Activated CD4-positive, alpha-beta T cell treated with anti-CD3 and anti-CD28 coated beads, Interleukin-2, Interleukin-4, amounts not matched to agents 100 ng/mL and 50 ng/mL, durations not matched to agents 16 hours and 8 hours (primary cell): ENCODE results near the gene KLHDC4.
"Not testable (repeated sequence)": the region's sequence is repeated elsewhere in the genome, so short reads cannot be mapped to it uniquely, and the experiment has no call there.

Experiments used
- DNase-seq: peaks from one replicate; pipeline ENCODE4 v3.0.0-alpha.2; 2020; ENCODE audit warnings: low spot score

Gene KLHDC4

GRCh38 chr16:87720446-87720845 is 45.3 kb downstream of the KLHDC4 start:
- no peak for DNase-seq

DNA sequence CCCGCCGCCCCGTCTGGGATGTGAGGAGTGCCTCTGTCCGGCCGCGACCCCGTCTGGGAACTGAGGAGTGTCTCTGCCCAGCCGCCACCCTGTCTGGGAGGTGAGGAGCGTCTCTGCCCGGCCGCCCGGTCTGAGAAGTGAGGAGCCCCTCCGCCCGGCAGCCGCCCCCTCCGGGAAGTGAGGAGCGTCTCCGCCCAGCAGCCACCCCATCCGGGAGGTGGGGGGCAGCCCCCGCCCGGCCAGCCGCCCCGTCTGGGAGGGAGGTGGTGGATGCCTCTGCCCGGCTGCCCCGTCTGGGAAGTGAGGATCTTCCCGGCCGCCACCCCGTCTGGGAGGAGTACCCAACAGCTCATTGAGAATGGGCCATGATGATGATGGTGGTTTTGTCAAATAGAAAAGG is 47.0 kb downstream of the KLHDC4 start:
- DNase-seq = not testable (repeated sequence)

GRCh38 chr16:87715658-87716057 is 50.1 kb downstream of the KLHDC4 start:
- DNase-seq = no peak

DNA sequence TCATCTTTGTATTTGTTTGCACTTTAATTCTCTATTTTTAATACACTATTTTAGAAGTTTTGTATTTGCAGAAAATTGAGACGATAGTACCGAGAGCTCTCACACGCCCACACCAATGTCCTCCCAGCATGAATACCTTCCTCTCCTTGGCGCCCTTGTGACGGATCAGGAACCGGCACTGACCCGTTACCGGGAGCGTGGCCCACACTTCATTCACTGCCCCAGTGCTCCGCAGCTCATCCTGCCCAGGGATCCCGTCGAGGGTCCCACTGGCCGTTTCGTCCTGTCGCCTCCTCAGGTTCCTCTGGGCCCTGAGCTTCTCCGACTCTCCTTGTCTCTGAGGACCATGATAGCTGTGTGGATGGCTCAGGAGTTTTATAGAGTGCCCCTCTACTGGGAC is 50.6 kb downstream of the KLHDC4 start:
- DNase-seq = no peak

DNA sequence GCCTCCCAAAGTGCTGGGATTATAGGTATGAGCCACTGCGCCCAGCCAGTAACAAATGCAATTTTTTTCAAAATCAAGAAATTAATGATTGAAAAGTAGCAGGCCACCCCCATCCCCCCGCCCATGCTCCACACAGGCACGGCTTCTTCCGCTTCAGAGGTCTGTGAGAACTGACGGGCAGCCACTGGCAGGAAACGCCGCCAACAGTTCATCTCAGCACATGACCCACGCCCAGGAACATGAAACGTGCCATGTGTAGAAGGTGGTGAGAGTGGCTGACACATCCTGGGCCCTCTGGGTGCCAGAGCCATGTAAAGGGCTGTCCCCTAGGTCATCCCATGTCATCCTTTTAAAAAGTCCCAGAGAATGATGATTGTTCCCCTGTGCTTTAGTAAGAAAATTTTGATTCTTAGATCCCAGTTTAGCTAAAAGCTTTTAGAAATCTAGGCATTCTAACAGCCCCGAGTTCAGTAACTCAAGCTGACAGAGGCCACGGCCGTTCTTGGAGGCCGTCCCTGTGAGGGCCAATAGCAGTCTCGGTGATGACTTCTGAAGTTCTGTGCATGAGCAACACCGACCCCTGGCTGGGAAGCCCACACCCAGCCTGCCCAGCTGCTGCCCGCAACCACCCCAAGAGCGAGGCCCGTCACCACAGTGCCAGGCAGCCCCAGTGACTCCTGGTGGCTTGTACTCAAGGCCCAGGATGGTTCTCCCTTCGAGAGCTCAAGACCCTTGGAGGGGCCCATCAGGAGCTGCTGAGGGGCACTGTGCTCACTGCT is 52.1 kb downstream of the KLHDC4 start:
- DNase-seq = peak; percentile 80

GRCh38 chr16:87712184-87712762 is 53.5 kb downstream of the KLHDC4 start:
- DNase-seq = no peak

GRCh38 chr16:87710887-87711286 is 54.9 kb downstream of the KLHDC4 start:
- no peak for DNase-seq

- no peak for DNase-seq
These were observed 56.1 kb downstream of the KLHDC4 start for GRCh38 chr16:87709677-87710076.

DNA sequence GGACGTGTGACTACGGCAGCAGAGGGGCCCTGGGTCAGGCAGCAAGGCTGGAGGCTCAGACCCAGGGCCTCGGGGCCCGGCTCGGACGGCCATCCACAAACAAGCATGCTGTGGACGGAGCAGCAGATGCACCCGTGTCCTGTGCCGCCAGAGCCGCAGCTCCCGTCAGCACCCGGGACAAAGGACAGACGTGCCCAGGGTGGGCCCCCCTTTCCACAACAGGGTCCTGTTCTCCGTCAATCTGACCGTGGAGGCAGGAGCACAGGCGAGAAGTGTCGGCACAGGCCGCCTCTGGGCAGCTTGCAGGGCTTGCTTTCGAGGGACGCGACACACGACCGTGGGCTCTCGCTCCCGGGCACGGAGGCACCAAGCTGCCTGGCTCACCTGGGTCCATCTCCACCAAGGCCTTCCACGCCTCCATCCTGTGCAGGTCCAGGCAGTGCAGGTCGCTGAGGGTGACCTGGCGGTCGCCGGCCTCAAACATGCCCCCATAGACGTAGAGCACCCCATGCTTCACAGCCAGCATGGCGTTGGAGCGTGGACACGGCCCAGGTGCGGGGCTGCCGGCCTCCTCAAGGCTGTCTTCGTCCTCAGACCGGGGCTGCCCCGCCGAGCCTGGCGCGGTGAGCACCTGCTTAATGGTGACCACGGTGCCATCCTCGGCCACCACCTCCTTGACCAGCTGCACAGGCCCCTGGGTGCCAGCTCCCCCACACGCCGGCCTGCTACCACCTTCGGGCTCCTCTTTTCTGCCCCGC is 56.7 kb downstream of the KLHDC4 start:
- no peak for DNase-seq

DNA sequence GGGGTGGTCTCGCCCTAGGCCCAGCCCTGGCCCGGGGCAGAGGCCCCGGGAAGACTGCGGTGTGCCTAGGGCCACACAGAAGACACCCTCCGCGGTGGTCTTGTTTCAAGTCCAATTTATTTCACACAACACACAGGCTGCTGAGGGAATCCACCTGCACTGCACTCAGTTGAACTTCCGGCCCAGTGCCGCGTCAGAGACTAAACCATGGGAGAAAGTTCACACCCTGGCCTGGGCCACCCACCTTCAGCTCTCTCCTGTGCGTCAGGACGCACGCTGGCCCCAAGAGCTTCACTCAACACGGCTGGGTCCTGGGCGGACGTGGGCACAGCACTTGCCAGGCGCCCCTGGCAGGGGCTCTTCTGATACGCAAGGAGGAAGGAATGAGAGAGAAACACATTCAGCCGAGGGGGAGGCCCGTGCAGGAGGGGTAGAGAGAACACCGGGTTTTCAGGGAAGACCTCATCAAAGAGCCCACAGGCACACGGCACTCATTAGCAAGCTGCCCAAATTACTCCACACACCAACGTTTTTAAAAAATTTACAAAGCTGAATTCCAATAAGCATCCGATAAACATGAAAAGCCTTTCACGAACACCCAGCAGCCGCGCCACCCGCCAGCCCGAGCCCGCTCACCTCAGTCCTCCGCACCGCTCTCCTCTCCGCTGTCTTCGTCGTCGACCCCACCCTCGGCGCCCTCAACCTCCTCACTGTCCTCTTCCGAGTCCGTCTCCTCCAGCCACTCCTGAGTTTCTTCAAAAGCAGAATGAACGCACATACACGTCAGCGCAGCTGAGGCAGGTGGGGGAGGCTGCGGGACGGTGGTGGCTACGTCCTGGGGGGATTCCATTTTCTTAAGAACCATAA is 57.8 kb downstream of the KLHDC4 start:
- no peak for DNase-seq

GRCh38 chr16:87707097-87707496 is 58.7 kb downstream of the KLHDC4 start:
- no peak for DNase-seq

DNA sequence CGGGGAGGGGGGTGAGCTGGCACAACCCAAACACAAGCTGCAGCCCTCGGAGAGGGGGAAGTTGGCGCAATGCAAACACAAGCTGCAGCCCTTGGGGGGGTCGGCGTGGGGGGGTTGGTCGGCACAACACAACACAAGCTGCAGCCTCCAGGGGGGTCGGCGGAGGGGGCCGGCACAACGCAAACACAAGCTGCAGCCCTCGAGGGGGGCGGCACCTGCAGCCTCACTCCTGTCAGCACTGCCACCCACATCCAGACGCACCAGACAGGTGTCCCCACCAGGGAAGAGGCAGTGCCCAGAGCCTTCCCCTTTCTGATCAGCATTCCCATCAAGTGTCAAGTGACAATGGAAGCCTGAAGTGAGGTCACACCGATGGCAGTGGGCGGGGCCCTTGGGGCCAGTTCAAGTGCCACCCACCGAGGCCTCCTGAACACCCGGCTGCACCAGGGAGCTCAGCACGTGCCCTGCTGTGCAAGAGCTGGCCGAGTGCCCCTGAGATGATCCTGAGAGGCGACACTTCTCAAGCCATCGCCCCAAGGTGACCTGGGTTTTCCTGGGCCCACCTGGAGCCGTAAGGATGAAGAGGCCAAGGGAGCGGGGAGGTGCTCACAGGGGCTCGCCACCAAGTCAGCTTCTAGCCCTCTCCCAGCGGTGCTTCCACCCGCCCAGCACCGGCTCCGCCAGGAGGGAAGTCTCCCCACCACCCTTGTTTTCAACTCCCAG is 59.3 kb downstream of the KLHDC4 start:
- DNase-seq = no peak

- DNase-seq = no peak
These were observed 60.0 kb downstream of the KLHDC4 start for GRCh38 chr16:87705771-87706277.

GRCh38 chr16:87704754-87705353 is 60.9 kb downstream of the KLHDC4 start:
- DNase-seq = no peak

DNA sequence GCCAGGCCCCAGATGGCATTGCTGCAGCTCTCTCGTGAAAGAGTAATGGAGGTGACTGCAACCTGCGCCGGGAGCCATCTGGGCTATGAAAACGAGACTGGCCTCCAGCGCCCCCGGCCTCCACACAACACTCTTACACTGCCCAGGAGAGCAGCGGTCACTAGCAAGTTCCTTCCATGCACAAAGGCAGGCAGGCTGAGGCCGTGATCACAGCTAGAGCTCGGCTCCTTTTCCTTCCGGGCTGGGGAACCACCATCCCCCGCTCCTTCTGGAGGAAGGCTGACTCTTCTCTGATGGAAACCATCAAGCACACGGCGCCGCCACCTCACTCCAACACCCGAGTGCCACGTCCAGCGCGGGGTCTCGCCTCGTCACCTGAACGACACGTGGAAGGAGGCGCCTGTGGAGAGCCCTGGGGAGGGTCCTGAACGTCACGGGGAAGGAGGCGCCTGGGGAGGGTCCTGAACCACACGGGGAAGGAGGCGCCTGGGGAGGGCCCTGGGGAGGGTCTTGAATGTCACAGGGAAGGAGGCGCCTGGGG is 61.9 kb downstream of the KLHDC4 start:
- DNase-seq = no peak

- no peak for DNase-seq
These were observed 62.7 kb downstream of the KLHDC4 start for GRCh38 chr16:87703071-87703470.

GRCh38 chr16:87702325-87702811 is 63.4 kb downstream of the KLHDC4 start:
- peak; percentile 82 for DNase-seq

DNA sequence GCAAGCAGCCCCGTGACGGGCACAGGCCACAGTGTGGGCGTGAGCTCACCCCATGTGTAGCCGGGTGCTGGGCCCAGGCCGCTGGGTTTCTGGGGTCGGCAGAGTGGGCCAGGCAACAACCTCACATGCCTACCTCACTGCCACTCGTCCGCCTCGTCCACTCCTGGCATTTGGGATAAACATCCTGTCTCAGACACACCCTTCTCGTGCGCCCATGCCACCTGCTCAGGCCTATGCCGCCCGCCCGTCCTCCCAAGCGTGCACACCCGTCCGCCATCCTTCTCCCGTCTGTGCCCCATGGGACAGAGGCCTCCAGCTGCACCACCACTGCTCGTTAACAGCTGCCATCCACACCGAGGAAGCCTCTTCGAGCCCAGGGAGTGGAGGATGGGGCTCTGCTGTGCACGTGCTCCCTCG is 64.3 kb downstream of the KLHDC4 start:
- no peak for DNase-seq

GRCh38 chr16:87701078-87701460 is 64.7 kb downstream of the KLHDC4 start:
- DNase-seq = no peak

- DNase-seq = peak; percentile 37
These were observed 65.2 kb downstream of the KLHDC4 start for GRCh38 chr16:87700406-87701077.
